Heart left ventricle (tissue), 16 donors: ENCODE results near the gene RFC2. TPM values are rescaled to one million over a fixed set of nuclear protein-coding genes. Genes with fewer than 3 reads are reported as not detected.
"Not testable (repeated sequence)": the region's sequence is repeated elsewhere in the genome, so short reads cannot be mapped to it uniquely, and the experiment has no call there.

Source experiments
- ATAC-seq, 4 donors: fragments of 200-7000 bp; cut with Tn5 transposase; one replicate each; pipeline ENCODE4 v1.9.1; 2020 to 2022; ENCODE audit warnings: moderate library complexity in 4 of 4, mild to moderate bottlenecking in 3 of 4, moderate number of reproducible peaks in 1 of 4
- DNase-seq, 5 donors: peaks; one replicate each; pipeline ENCODE4 v3.0.0-alpha.2; 2020
- H3K27ac ChIP-seq, 12 donors: fragments of 200-600 bp; sonication (generic) in 4 of 12; one replicate each; pipeline versions ENCODE4 v1.5.0 to v1.8.0; 2016 to 2022; ENCODE audit warnings: mild to moderate bottlenecking in 2 of 12
- H3K27me3 ChIP-seq, 9 donors: fragments of 200-600 bp; sonication (generic) in 2 of 9; one replicate each; pipeline versions ENCODE4 v1.5.1 to v1.8.0; 2016 to 2022; ENCODE audit warnings: mild to moderate bottlenecking in 3 of 9
- H3K36me3 ChIP-seq, 9 donors: fragments of 200-600 bp; sonication (generic) in 2 of 9; one replicate each; pipeline versions ENCODE4 v1.5.0 to v1.8.0; 2018 to 2022; ENCODE audit warnings: mild to moderate bottlenecking in 2 of 9
- H3K4me1 ChIP-seq, 12 donors: fragments of 200-600 bp; sonication (generic) in 4 of 12; one replicate each; pipeline versions ENCODE4 v1.5.0 to v1.8.0; 2016 to 2022; ENCODE audit warnings: mild to moderate bottlenecking in 3 of 12
- H3K4me3 ChIP-seq, 12 donors: fragments of 200-600 bp; sonication (generic) in 4 of 12; one replicate each; pipeline versions ENCODE4 v1.5.0 to v1.8.0; 2017 to 2022; ENCODE audit warnings: mild to moderate bottlenecking in 9 of 12, moderate library complexity in 4 of 12
- H3K9me3 ChIP-seq, 12 donors: fragments of 200-600 bp; sonication (generic) in 4 of 12; one replicate each; pipeline versions ENCODE4 v1.5.0 to v1.8.0; 2016 to 2022; ENCODE audit warnings: mild to moderate bottlenecking in 1 of 12
- POLR2A ChIP-seq, 2 donors: fragments of 450-650 bp; IDR thresholded peaks; one replicate each; pipeline ENCODE4 v1.6.1; 2017; ENCODE audit warnings: antibody characterized with exemption in 2 of 2, mild to moderate bottlenecking in 2 of 2, moderate library complexity in 2 of 2
- WGBS, 4 donors: extraction: QIAGEN DNeasy Blood & Tissue Kit in 2 of 4; methylation state at CpG; one replicate each; pipeline versions ENCODE4 v1.1.5 to v1.1.7; 2013 to 2018; 5-methylcytosine and 5-hydroxymethylcytosine counted together
- intact Hi-C, 10 donors: fragments of 100-400 bp; cut with DNase I; formaldehyde crosslinking; loops; one replicate each; pipeline versions ENCODE4 v1.11.1 to v1.14.2; 2022
- polyA plus RNA-seq, 2 donors: library from polyadenylated mRNA; stranded (reverse); fragments of 200-250 nt; gene quantifications; one replicate each; pipeline ENCODE4 v1.2.3, GENCODE V29; 2013
- total RNA-seq, 9 donors: library from RNA; depleted of rRNA in 2 of 9; stranded (reverse); fragments of >200 nt in 2 of 9; fragmentation: NEBNext Ultra II Directional in 3 of 9; extraction: Animal tissue kit (Norgen Biotek cat#: 25700) in 3 of 9; gene quantifications; one replicate each; pipeline versions ENCODE4 v1.1.0 to v1.2.4, GENCODE V29; 2016 to 2023
- TF ChIP-seq, protein P1 (sequence below), 12 donors: fragments of 200-600 bp; sonication (generic) in 4 of 12; IDR thresholded peaks; one replicate each; pipeline versions ENCODE4 v1.5.0 to v1.8.0; 2018 to 2022; ENCODE audit warnings: antibody characterized with exemption in 12 of 12, mild to moderate bottlenecking in 5 of 12
- donor health status: ischemic (EF 13 %, LVEDD 7.1; RV severe dilation, severe dysfunction).
- donor health status: healthy with polysubstance abuse.
- donor health status: DM: no; HTN: yes; CAD: no.
- donor health status: DM: no; HTN: no; CAD: no.
- donor health status: ischemic (EF 25% LVEDD 6.9; RV normal size, moderate dysfunction).
- donor health status: ischemic (EF 25% LVEDD 5.7; RV mildly dilated, moderate dysfunction).
- donor health status: healthy.
- donor health status: DM: yes; HTN: yes; CAD: no.
- donor health status: ischemic (EF 35%, LVEDD 5.7; RV mildly dilated, moderate dysfunction).
- donor health status: nonischemic (EF 11% LVEDD 7.7; RV severe dilation, severe dysfunction).
- donor health status: DM: yes; HTN: yes; CAD: no.
- donor health status: PGD.
- donor health status: ischemic (EF 29% LVEDD 5.4; RV normal size, mild dysfunction).
- donor health status: nonischemic (EF 23%, LVEDD 6.1; RV moderate dilation, normal function).

RFC2 gene
- total and polyA plus RNA-seq, 11 donors: 7.8 to 21.8 (median 12.2) TPM

GRCh38 chr7:74254858-74255379 lies 720 bp upstream of the RFC2 start:
- Histone ChIP-seq H3K27me3 (no peaks in the 10 kb centered on the region), H3K27ac (peak overlapping the region; percentile 80 to 99 (median 95)), H3K9me3 (no peaks in the 10 kb centered on the region), H3K36me3 (peaks cover 0 to 17% (median 15%) of the 10 kb centered on the region in 9 donors), H3K4me1 (peaks cover 0 to 38% (median 24%) of the 10 kb centered on the region in 12 donors), H3K4me3 (peak overlapping the region; percentile 64 to 98 (median 81))
- ATAC-seq (no peak), DNase-seq (no peak)
- no peak for TF ChIP-seq POLR2A (IDR thresholded peaks at IDR 0.05)
- TF ChIP-seq, protein P1, sequence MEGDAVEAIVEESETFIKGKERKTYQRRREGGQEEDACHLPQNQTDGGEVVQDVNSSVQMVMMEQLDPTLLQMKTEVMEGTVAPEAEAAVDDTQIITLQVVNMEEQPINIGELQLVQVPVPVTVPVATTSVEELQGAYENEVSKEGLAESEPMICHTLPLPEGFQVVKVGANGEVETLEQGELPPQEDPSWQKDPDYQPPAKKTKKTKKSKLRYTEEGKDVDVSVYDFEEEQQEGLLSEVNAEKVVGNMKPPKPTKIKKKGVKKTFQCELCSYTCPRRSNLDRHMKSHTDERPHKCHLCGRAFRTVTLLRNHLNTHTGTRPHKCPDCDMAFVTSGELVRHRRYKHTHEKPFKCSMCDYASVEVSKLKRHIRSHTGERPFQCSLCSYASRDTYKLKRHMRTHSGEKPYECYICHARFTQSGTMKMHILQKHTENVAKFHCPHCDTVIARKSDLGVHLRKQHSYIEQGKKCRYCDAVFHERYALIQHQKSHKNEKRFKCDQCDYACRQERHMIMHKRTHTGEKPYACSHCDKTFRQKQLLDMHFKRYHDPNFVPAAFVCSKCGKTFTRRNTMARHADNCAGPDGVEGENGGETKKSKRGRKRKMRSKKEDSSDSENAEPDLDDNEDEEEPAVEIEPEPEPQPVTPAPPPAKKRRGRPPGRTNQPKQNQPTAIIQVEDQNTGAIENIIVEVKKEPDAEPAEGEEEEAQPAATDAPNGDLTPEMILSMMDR (IDR thresholded peaks at IDR 0.05): no peak
- 14 to 23% (median 19%) methylated on average over 20 of the region's 20 CpGs for WGBS, 4 donors
- intact Hi-C loops: loop anchor here in 7 of 10 donors (1.0 to 10.0 kb wide), 5 partner anchors 24 to 140 kb away; partner anchors contain the start of gene CLIP2 (in 2 of the 7)

DNA sequence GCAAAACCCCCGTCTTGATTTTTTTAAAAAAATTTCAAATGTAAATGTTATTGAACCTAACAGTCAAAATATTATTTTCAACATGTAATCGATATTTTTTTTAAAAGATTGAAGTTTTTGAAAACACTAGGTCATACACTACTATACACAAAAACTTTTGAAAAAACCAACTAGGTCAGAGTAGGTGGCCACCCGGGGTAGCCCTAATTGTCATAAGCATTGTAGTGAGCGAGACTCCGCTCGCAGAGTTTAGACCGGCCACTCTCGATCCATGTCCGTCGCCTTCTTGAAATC lies 417 bp downstream of the RFC2 start:
- Histone ChIP-seq H3K27me3 (no peaks in the 10 kb centered on the region), H3K4me3 (peak overlapping the region; percentile 64 to 98 (median 81)), H3K27ac (peak overlapping the region in 11 of 12 donors; percentile 80 to 99 (median 96)), H3K9me3 (no peaks in the 10 kb centered on the region), H3K36me3 (peaks cover 0 to 28% (median 26%) of the 10 kb centered on the region in 9 donors), H3K4me1 (peaks cover 0 to 38% (median 24%) of the 10 kb centered on the region in 12 donors)
- TF ChIP-seq, protein P1 (IDR thresholded peaks at IDR 0.05): no peak
- TF ChIP-seq POLR2A (IDR thresholded peaks at IDR 0.05): no peak
- ATAC-seq: peak in 2 of 4 donors; percentile 10 to 34
- 1 to 3% (median 2%) methylated on average over 10 of the region's 10 CpGs for WGBS, 4 donors
- intact Hi-C loops: loop anchor here in 6 of 10 donors (2.0 to 10.0 kb wide), 4 partner anchors 25 to 141 kb away; partner anchors contain the start of gene CLIP2 (in 2 of the 6)
- no peak for DNase-seq

DNA sequence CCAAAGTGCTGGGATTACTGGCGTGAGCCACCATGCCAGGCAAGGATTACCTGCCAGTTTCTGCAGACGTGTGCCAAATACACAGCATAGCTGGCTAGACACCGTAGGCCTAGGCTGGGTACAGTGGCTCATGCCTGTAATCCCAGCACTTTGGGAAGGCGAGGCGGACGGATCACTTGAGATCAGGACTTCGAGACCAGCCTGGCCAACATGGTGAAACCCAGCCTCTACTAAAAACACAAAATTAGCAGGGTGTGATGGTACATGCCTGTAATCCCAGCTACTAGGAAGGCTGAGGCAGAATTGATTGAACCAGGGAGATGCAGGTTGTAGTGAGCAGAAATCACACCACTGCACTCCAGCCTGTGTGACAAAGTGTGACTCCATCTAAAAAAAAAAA lies 868 bp downstream of the RFC2 start:
- H3K4me3 ChIP-seq: peak overlapping the region in 9 of 12 donors; percentile 64 to 98 (median 75)
- H3K9me3 ChIP-seq: no peaks in the 10 kb centered on the region
- no peak for ATAC-seq
- 74 to 79% (median 76%) methylated on average over 7 of the region's 7 CpGs for WGBS, 4 donors
- intact Hi-C loops: loop anchor here in 5 of 10 donors (5.0 to 10.0 kb wide), 3 partner anchors 34 to 141 kb away; partner anchors contain the start of gene CLIP2 (in 2 of the 5)
- DNase-seq: no peak
- no peaks in the 10 kb centered on the region for H3K27me3 ChIP-seq
- TF ChIP-seq, protein P1 (IDR thresholded peaks at IDR 0.05): no peak
- no peak for TF ChIP-seq POLR2A (IDR thresholded peaks at IDR 0.05)
- peaks cover 0 to 38% (median 24%) of the 10 kb centered on the region in 12 donors for H3K4me1 ChIP-seq
- H3K36me3 ChIP-seq: peaks cover 0 to 33% (median 31%) of the 10 kb centered on the region in 9 donors
- H3K27ac ChIP-seq: peak overlapping the region in 2 of 12 donors; percentile 93 to 97

DNA sequence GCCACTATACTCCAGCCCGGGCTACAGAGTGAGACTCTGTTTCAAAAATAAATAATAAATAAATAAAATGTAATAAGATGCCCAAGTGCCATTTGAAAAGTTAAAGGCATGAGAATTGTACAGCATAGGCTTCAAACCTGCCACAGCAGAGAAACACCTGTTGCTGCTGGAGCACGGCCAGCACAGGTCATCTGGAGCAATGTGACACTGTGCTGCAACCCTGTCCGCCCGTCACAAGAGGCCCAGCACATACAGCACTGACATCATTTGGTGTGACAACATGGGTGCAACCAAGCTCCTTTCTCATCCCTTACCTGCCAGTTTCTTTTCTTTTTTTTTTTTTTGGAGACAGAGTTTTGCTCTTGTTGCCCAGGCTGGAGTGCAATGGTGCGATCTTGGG lies 1.3 kb downstream of the RFC2 start:
- no peak for DNase-seq
- Histone ChIP-seq H3K9me3 (no peaks in the 10 kb centered on the region), H3K36me3 (peaks cover 0 to 37% (median 35%) of the 10 kb centered on the region in 9 donors), H3K27me3 (no peaks in the 10 kb centered on the region), H3K4me3 (peak overlapping the region in 1 of 12 donors; percentile 98), H3K27ac (no peak overlapping the region), H3K4me1 (peaks cover 0 to 38% (median 24%) of the 10 kb centered on the region in 12 donors)
- WGBS, 4 donors: 78 to 88% (median 84%) methylated on average over 5 of the region's 5 CpGs
- intact Hi-C loops: loop anchor here in 5 of 10 donors (5.0 to 10.0 kb wide), 3 partner anchors 34 to 142 kb away; partner anchors contain the start of gene CLIP2 (in 2 of the 5)
- no peak for ATAC-seq
- TF ChIP-seq, protein P1 (IDR thresholded peaks at IDR 0.05): no peak
- no peak for TF ChIP-seq POLR2A (IDR thresholded peaks at IDR 0.05)

DNA sequence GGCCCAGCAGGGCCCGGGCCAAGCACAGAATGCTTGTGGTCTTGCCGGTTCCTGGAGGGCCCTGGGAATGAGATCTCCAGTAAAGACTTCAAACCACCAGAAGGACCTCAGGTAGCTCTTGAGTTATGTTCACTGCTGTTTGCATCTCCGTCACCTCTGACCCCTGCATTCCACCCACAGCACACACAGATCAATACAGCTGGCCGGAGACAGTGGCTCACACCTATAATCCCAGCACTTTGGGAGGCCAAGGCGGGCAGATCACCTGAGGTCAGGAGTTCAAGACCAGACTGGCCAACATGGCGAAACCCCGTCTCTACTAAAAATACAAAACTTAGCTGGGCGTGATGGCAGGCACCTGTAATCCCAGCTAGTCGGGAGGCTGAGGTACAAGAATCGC lies 5.1 kb downstream of the RFC2 start:
- H3K36me3 ChIP-seq: peaks cover 0 to 74% (median 70%) of the 10 kb centered on the region in 9 donors
- intact Hi-C loops, H3K9me3 ChIP-seq, H3K27ac ChIP-seq, H3K4me3 ChIP-seq, DNase-seq, H3K27me3 ChIP-seq, ATAC-seq: not testable (repeated sequence)
- WGBS, 4 donors: 96 to 98% (median 96%) methylated on average over 10 of the region's 10 CpGs
- peaks cover 0 to 12% (median 7%) of the 10 kb centered on the region in 12 donors for H3K4me1 ChIP-seq
